A549 treated with AZD9567 at 1 μM for 4 hours (cell line): ENCODE results near the gene NAV1. TPM values are rescaled to one million over a fixed set of nuclear protein-coding genes. Genes with fewer than 3 reads are reported as not detected.

Experiments used
- total RNA-seq: library from RNA; stranded (reverse); fragments of 200-300 nt; extraction: Qiagen RNA extraction; gene quantifications from 5 replicates; pipeline ENCODE4 v1.2.3, GENCODE V29; 2022; ENCODE audit not compliant: insufficient read depth

Gene NAV1
- total RNA-seq, result 5.9 to 11.0 TPM (median 7.5 TPM) in 5 replicates

DNA sequence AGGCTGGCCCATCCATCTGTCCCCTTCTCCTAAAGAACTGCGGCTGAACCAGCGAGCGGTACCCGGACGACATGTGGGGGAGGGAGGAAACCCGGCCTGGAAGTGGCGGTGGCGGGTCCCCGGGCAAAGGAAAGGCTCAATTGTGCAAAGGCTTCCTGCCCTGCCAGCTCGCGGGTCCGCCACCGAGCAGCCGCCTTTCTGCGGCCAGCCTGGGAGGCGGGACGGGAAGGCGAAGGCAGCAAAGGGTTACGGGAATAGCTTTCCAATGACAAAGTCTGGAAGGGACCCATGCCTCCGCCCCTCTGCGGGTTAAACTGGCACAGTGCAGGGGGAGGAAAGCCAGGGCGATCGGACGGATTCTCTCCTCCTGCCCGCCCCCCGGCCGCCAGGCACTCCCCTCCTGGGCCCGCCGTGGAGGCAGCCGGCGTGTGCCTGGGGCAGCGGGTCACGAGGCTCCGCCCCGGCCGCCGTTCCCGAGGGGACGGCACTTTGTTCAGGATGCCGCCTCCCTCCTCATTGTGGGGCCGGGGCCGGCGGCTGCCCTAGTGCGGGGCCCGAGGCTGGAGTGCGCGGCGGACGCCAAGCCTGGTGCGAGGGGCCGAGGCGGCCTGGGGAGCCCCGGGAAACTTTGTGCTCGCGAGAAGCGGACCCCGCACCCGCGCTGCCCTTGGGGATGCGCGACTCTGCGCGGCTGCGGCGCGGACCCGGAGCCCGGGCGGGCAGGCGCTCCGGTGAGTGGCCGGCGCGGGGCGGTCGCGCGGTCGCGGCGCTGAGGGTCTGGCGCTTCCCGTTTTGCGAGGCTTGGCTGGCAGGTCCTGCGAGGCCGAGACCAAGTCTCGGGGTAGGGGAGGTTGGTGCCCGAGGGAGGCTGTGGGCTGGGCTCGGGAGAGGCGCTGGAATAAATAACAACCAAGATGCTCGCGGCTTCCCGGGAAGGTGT is at the start of gene NAV1:
Gene NAV1, plus strand, starts transcription at position 516 of the 940 bp plus-strand sequence. CDS start 83,758 bp downstream, outside the sequence.

DNA sequence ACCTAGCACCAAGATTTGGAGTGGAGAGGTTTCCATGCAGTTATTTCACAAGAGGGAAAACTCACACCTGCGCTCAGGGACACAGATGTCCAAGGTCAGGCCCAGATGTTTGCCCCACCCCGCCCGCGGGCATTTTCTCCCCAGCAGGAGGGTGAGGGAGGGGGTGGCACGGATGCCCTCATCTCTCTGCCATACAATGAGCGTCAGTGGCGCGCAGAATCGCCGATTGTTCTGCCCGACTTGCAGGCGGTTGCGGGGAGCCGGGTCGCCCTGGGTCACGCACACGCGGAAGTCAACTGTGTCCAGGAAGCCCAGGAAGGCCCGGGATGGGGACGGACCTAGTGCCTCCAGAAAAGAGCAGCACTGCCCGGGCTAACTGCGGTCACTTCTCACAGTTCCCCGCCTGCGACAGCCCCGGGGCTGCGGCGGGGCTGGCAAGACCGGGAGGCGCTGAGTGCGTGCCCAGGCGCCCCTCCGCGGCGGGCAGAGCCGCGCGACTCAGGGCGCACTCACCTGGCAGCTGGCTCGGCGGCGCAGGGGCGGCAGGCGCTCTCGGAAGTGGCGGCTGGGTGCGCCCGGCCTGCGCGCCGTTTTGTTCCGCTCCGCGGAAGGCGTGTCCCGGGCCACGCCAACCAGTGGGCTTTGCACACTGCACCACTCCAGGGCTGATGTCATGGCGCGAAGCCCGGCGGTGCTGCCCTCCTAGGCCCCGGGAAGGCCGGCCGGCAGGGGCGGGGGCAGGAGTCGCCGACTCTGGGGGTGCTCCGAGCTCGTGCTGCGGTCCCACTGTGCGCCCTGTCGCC is 32.2 kb upstream of the NAV1 start, which contains the start of gene CSRP1:
Gene CSRP1, minus strand, starts transcription at position 567 of the 803 bp plus-strand sequence. CDS start 10,820 bp downstream, outside the sequence.

Other genes with a start within 250 kb of the NAV1 start
- gene TNNT2, start 161.4 kb upstream of the NAV1 start, total RNA-seq, result 0.08 to 0.17 TPM in 2 of 5 replicates, not detected in the others
- 0.27 to 0.63 TPM (median 0.42 TPM) in 4 of 5 replicates, not detected in the other for gene LAD1, start 139.8 kb upstream of the NAV1 start, total RNA-seq
- gene TNNI1, start 117.4 kb upstream of the NAV1 start, total RNA-seq, result not detected in 5 replicates
- 86.1 to 154 TPM (median 136 TPM) in 5 replicates for gene PHLDA3, start 69.9 kb upstream of the NAV1 start, total RNA-seq
- 371 to 582 TPM (median 394 TPM) in 5 replicates for gene CSRP1, start 32.0 kb upstream of the NAV1 start, total RNA-seq